GM23338 (cell line): ENCODE data around the gene DDX56. TPM values are rescaled to one million over a fixed set of nuclear protein-coding genes. Genes with fewer than 3 reads are reported as not detected.
A peak's percentile ranks its signal among the peaks of the same experiment; 100 is the strongest.

Source experiments
- ATAC-seq: fragments of 200-7000 bp; cut with Tn5 transposase; 3 replicates; pipeline ENCODE4 v1.9.1; 2020
- DNase-seq: peaks from one replicate; pipeline ENCODE4 v3.0.0-alpha.2; 2015; ENCODE audit warnings: low spot score
- H2AFZ ChIP-seq: fragments of 200-600 bp; sonication (generic); 2 replicates; pipeline ENCODE4 v1.8.0; 2016; ENCODE audit warnings: antibody characterized with exemption, mild to moderate bottlenecking, moderate library complexity
- H3F3A ChIP-seq: fragments of 200-600 bp; sonication (generic); replicated peaks from 2 replicates; pipeline ENCODE4 v1.8.0; 2017; ENCODE audit warnings: antibody characterized with exemption, mixed run types, low read depth
- H3K27ac ChIP-seq: fragments of 200-600 bp; sonication (generic); 2 replicates; pipeline ENCODE4 v1.6.1; 2016; ENCODE audit warnings: low read depth
- H3K27me3 ChIP-seq: fragments of 200-600 bp; sonication (generic); 2 replicates; pipeline ENCODE4 v1.8.0; 2016; ENCODE audit warnings: mild to moderate bottlenecking, mixed run types, moderate library complexity; ENCODE audit not compliant: insufficient read depth
- H3K36me3 ChIP-seq: fragments of 200-600 bp; sonication (generic); 2 replicates; pipeline ENCODE4 v1.8.0; 2016; ENCODE audit warnings: mild to moderate bottlenecking; ENCODE audit not compliant: insufficient read depth
- H3K4me1 ChIP-seq: fragments of 200-600 bp; sonication (generic); 2 replicates; pipeline ENCODE4 v1.8.0; 2016; ENCODE audit warnings: mild to moderate bottlenecking, moderate library complexity; ENCODE audit not compliant: insufficient read depth
- H3K4me2 ChIP-seq: fragments of 200-600 bp; sonication (generic); 2 replicates; pipeline ENCODE4 v1.7.1; 2017; ENCODE audit warnings: mixed run types
- H3K4me3 ChIP-seq: fragments of 200-600 bp; sonication (generic); 2 replicates; pipeline ENCODE4 v1.6.1; 2016; ENCODE audit warnings: mixed run types
- H3K79me2 ChIP-seq: fragments of 200-600 bp; sonication (generic); replicated peaks from 2 replicates; pipeline ENCODE4 v1.8.0; 2017; ENCODE audit warnings: mild to moderate bottlenecking; ENCODE audit not compliant: insufficient read depth
- H3K9me2 ChIP-seq: fragments of 200-600 bp; sonication (generic); 2 replicates; pipeline ENCODE4 v1.8.0; 2017; ENCODE audit not compliant: insufficient read depth
- H4K20me1 ChIP-seq: fragments of 200-600 bp; sonication (generic); replicated peaks from 2 replicates; pipeline ENCODE4 v1.8.0; 2017; ENCODE audit warnings: mild to moderate bottlenecking; ENCODE audit not compliant: insufficient read depth
- H3K27ac Mint-ChIP-seq: 2 replicates; pipeline ENCODE4 v1.8.0; 2020; ENCODE audit warnings: inconsistent platforms, mild to moderate bottlenecking, moderate library complexity, mixed read lengths
- H3K27me3 Mint-ChIP-seq: 3 replicates; pipeline ENCODE4 v1.8.0; 2022; ENCODE audit warnings: low read depth, mild to moderate bottlenecking, moderate library complexity, mixed read lengths, inconsistent platforms; ENCODE audit not compliant: insufficient read depth, poor library complexity
- H3K36me3 Mint-ChIP-seq: 3 replicates; pipeline ENCODE4 v1.8.0; 2021; ENCODE audit warnings: low read depth, mild to moderate bottlenecking, inconsistent platforms, moderate library complexity, mixed read lengths
- H3K4me1 Mint-ChIP-seq: 3 replicates; pipeline ENCODE4 v1.8.0; 2020; ENCODE audit warnings: mild to moderate bottlenecking, inconsistent platforms, mixed read lengths
- H3K4me3 Mint-ChIP-seq: 3 replicates; pipeline ENCODE4 v1.8.0; 2021; ENCODE audit warnings: moderate library complexity, mild to moderate bottlenecking, inconsistent platforms, mixed read lengths
- H3K9me3 Mint-ChIP-seq: 3 replicates; pipeline ENCODE4 v1.8.0; 2020; ENCODE audit warnings: moderate library complexity, mild to moderate bottlenecking, inconsistent platforms, mixed read lengths
- CREB1 ChIP-seq: fragments of 250-450 bp; sonication (Bioruptor Pico); IDR thresholded peaks from 2 replicates; pipeline ENCODE4 v1.5.0; 2020; ENCODE audit warnings: low read depth, mild to moderate bottlenecking, moderate library complexity
- CTCF ChIP-seq, 2 experiments: fragments of 200-600 bp in 1 of 2; sonication (generic) in 1 of 2; conservative IDR thresholded peaks; 2 replicates each; pipeline versions ENCODE4 v1.5.1 to v1.6.1; 2016 to 2017; ENCODE audit warnings: antibody characterized with exemption in 2 of 2, low read depth in 2 of 2, mild to moderate bottlenecking in 2 of 2, moderate library complexity in 1 of 2
- ETS1 ChIP-seq: IDR thresholded peaks from 2 replicates; pipeline ENCODE4 v1.6.1; 2016; ENCODE audit warnings: antibody characterized with exemption
- EZH2 ChIP-seq: fragments of 200-600 bp; sonication (generic); IDR thresholded peaks from one replicate; pipeline ENCODE4 v1.8.0; 2017; ENCODE audit warnings: antibody characterized with exemption, mild to moderate bottlenecking, low read depth; ENCODE audit not compliant: unreplicated experiment
- EZH2phosphoT487 ChIP-seq: fragments of 200-600 bp; sonication (generic); IDR thresholded peaks from one replicate; pipeline ENCODE4 v1.8.1; 2018; ENCODE audit warnings: antibody characterized with exemption; ENCODE audit not compliant: unreplicated experiment
- JUNB ChIP-seq: IDR thresholded peaks from one replicate; pipeline ENCODE4 v1.6.1; 2016; ENCODE audit warnings: antibody characterized with exemption; ENCODE audit not compliant: unreplicated experiment
- NANOG ChIP-seq: IDR thresholded peaks from 2 replicates; pipeline ENCODE4 v1.6.1; 2016; ENCODE audit warnings: antibody characterized with exemption, borderline replicate concordance
- POLR2AphosphoS5 ChIP-seq: IDR thresholded peaks from 2 replicates; pipeline ENCODE4 v1.6.1; 2016; ENCODE audit warnings: antibody characterized with exemption, low read depth
- REST ChIP-seq: IDR thresholded peaks from one replicate; pipeline ENCODE4 v1.6.1; 2018; ENCODE audit warnings: antibody characterized with exemption; ENCODE audit not compliant: unreplicated experiment
- STAT1 ChIP-seq: IDR thresholded peaks from one replicate; pipeline ENCODE4 v1.6.1; 2016; ENCODE audit warnings: antibody characterized with exemption; ENCODE audit not compliant: unreplicated experiment
- ZNF114 ChIP-seq: fragments of 250-450 bp; sonication (Bioruptor Pico); IDR thresholded peaks from 2 replicates; pipeline ENCODE4 v1.5.0; 2020; ENCODE audit warnings: mild to moderate bottlenecking, moderate library complexity
- ZNF331 ChIP-seq: fragments of 250-450 bp; sonication (Bioruptor Pico); IDR thresholded peaks from 2 replicates; pipeline ENCODE4 v1.5.0; 2020; ENCODE audit warnings: low read depth, mild to moderate bottlenecking, moderate library complexity
- polyA plus RNA-seq: library from polyadenylated mRNA; unstranded; fragments of >200 nt; fragmentation: Nextera tagmentation; extraction: Ambion mirVana; gene quantifications from 2 replicates; pipeline ENCODE4 v1.2.1, GENCODE V29; 2016
- total RNA-seq: library from RNA; depleted of rRNA; stranded (reverse); fragments of >200 nt; shearing (Covaris generic); gene quantifications from 2 replicates; pipeline ENCODE4 v1.2.3, GENCODE V29; 2014
- TF ChIP-seq, protein P1 (sequence below): fragments of 250-450 bp; sonication (Bioruptor Pico); IDR thresholded peaks from 2 replicates; pipeline ENCODE4 v1.5.0; 2020; ENCODE audit warnings: mild to moderate bottlenecking, moderate library complexity

DDX56 gene
- total and polyA plus RNA-seq, 2 experiments from 2014 or later, result 44.1 to 72.3 TPM

DNA sequence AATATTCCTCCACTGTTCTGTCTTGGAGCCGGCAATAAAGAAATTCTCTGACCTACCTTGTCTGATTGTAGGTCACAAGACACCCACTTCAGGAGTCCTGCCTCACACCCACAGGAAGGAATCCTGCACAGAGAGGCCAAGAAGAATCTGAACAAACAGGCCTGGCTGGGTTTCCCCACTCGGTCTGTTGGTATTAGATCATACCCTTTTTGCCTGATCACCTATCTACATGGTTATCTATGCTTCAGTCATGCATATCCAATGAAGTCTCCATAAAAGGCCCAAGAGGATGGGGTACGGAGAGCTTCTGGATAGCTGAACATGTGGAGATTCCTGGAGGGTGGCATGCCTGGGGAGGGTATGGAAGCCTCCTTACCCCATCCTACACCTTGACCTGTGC is 45.0 kb upstream of the DDX56 start:
- no peaks in the 10 kb centered on the region for H3K9me2 ChIP-seq
- no peak overlapping the region for H2AFZ ChIP-seq
- no peak overlapping the region for H3K4me3 Mint-ChIP-seq
- no peak for ATAC-seq
- peaks cover 99% of the 10 kb centered on the region for H3K79me2 ChIP-seq
- TF ChIP-seq, protein P1, sequence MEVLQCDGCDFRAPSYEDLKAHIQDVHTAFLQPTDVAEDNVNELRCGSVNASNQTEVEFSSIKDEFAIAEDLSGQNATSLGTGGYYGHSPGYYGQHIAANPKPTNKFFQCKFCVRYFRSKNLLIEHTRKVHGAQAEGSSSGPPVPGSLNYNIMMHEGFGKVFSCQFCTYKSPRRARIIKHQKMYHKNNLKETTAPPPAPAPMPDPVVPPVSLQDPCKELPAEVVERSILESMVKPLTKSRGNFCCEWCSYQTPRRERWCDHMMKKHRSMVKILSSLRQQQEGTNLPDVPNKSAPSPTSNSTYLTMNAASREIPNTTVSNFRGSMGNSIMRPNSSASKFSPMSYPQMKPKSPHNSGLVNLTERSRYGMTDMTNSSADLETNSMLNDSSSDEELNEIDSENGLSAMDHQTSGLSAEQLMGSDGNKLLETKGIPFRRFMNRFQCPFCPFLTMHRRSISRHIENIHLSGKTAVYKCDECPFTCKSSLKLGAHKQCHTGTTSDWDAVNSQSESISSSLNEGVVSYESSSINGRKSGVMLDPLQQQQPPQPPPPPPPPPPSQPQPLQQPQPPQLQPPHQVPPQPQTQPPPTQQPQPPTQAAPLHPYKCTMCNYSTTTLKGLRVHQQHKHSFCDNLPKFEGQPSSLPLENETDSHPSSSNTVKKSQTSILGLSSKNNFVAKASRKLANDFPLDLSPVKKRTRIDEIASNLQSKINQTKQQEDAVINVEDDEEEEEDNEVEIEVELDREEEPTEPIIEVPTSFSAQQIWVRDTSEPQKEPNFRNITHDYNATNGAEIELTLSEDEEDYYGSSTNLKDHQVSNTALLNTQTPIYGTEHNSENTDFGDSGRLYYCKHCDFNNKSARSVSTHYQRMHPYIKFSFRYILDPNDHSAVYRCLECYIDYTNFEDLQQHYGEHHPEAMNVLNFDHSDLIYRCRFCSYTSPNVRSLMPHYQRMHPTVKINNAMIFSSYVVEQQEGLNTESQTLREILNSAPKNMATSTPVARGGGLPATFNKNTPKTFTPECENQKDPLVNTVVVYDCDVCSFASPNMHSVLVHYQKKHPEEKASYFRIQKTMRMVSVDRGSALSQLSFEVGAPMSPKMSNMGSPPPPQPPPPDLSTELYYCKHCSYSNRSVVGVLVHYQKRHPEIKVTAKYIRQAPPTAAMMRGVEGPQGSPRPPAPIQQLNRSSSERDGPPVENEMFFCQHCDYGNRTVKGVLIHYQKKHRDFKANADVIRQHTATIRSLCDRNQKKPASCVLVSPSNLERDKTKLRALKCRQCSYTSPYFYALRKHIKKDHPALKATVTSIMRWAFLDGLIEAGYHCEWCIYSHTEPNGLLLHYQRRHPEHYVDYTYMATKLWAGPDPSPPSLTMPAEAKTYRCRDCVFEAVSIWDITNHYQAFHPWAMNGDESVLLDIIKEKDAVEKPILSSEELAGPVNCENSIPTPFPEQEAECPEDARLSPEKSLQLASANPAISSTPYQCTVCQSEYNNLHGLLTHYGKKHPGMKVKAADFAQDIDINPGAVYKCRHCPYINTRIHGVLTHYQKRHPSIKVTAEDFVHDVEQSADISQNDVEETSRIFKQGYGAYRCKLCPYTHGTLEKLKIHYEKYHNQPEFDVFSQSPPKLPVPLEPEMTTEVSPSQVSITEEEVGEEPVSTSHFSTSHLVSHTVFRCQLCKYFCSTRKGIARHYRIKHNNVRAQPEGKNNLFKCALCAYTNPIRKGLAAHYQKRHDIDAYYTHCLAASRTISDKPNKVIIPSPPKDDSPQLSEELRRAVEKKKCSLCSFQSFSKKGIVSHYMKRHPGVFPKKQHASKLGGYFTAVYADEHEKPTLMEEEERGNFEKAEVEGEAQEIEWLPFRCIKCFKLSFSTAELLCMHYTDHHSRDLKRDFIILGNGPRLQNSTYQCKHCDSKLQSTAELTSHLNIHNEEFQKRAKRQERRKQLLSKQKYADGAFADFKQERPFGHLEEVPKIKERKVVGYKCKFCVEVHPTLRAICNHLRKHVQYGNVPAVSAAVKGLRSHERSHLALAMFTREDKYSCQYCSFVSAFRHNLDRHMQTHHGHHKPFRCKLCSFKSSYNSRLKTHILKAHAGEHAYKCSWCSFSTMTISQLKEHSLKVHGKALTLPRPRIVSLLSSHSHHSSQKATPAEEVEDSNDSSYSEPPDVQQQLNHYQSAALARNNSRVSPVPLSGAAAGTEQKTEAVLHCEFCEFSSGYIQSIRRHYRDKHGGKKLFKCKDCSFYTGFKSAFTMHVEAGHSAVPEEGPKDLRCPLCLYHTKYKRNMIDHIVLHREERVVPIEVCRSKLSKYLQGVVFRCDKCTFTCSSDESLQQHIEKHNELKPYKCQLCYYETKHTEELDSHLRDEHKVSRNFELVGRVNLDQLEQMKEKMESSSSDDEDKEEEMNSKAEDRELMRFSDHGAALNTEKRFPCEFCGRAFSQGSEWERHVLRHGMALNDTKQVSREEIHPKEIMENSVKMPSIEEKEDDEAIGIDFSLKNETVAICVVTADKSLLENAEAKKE (CRISPR knock-in tag), result no peak
- TF ChIP-seq ETS1 (no peak), EZH2 (no peak), CREB1 (CRISPR knock-in tag) (no peak), ZNF331 (CRISPR knock-in tag) (no peak), POLR2AphosphoS5 (no peak), EZH2phosphoT487 (no peak), ZNF114 (CRISPR knock-in tag) (no peak), CTCF (conservative IDR thresholded peaks at IDR 0.05; ENCODE audit: low read depth in 2 of 2) (no peak), REST (no peak), JUNB (no peak), STAT1 (no peak), NANOG (no peak)
- peaks cover 30% of the 10 kb centered on the region for H4K20me1 ChIP-seq
- no peak overlapping the region for H3K4me2 ChIP-seq
- H3K27ac Mint-ChIP-seq, result peak overlapping the region; percentile 54; the same call in 1 of the 2 replicates
- H3K36me3 Mint-ChIP-seq, result no peaks in the 10 kb centered on the region
- H3K4me3 ChIP-seq, result no peak overlapping the region
- H3K27me3 ChIP-seq, result no peaks in the 10 kb centered on the region
- peaks cover 13% of the 10 kb centered on the region for H3K4me1 ChIP-seq
- H3K27ac ChIP-seq, result no peak overlapping the region
- no peak for DNase-seq
- H3K9me3 Mint-ChIP-seq, result no peaks in the 10 kb centered on the region
- H3K36me3 ChIP-seq, result no peaks in the 10 kb centered on the region
- peaks cover 21% of the 10 kb centered on the region for H3K4me1 Mint-ChIP-seq
- peaks cover 7% of the 10 kb centered on the region for H3K27me3 Mint-ChIP-seq
- H3F3A ChIP-seq, result no peaks in the 10 kb centered on the region
